Activated CD4-positive, alpha-beta T cell treated with anti-CD3 and anti-CD28 coated beads for 24 hours (primary cell): Measurements from ENCODE around the gene TSPAN14.
"Not testable (repeated sequence)": the region's sequence is repeated elsewhere in the genome, so short reads cannot be mapped to it uniquely, and the experiment has no call there.

ENCODE experiments used
- DNase-seq, 2 donors: peaks; one replicate each; pipeline ENCODE4 v3.0.0-alpha.2; 2020; ENCODE audit warnings: low read depth in 2 of 2

TSPAN14 gene

GRCh38 chr10:80542053-80542452 is 87.9 kb downstream of the TSPAN14 start:
- DNase-seq, result no peak

GRCh38 chr10:80542652-80543318 is 88.7 kb downstream of the TSPAN14 start:
- no peak for DNase-seq

- not testable (repeated sequence) for DNase-seq
These were observed 89.2 kb downstream of the TSPAN14 start for GRCh38 chr10:80543319-80543672.

DNA sequence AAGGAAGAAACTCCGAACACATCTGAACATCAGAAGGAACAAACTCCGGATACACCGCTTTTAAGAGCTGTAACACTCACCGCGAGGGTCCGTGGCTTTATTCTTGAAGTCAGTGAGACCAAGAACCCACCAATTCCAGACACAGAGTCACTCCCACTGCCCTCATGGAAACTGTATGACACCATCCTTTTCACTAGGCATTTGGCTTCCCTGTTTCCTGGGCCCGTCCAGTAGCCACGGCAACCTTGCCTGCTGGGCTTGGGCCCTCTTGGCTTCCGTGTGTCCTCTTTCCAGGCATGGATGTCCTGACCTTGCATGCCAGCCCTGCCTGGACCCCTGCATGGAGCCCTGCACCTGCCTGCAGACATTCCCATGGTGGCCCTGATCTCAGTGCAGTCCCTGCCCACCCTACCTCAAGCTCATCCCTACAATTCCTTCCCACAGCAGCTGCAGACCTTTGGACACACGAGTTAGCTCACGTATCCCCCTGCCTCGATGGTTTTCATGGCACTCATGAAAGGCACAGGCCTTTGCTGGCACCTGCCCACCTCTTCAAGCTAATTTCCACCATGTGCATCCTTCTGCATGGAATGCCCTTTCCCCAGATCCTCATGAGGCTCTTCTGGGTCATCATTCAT is 90.3 kb downstream of the TSPAN14 start:
- no peak for DNase-seq

DNA sequence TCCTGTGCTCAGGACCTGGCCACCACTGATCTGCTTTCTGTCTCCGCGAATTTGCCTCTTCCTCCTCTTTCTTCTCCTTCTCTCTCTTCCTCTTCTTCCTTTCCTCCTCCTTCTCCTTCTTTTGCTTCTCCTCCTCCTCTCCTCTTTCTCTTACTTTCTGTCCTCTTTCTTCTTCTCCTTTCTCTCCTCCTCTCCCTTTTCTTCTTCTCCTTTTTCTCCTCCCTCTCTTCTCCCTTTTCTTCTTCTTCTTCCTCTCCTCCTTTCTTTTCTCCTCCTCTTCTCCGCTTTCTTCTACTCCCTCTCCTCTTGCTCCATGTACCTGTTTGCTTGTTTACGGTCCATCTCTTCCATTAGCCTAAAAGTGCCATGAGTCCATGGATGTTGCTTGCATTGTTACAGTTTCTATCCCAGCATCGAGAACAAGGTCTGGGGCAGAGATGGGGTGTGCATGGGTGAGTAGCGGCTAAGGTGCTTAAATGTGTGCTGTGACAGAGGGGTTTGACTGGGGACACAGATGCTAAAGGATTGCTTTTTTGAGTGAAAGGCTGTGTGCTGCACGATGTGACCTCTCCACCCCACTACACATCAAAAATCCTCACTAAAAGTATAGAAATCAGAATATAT is 91.3 kb downstream of the TSPAN14 start:
- no peak for DNase-seq

DNA sequence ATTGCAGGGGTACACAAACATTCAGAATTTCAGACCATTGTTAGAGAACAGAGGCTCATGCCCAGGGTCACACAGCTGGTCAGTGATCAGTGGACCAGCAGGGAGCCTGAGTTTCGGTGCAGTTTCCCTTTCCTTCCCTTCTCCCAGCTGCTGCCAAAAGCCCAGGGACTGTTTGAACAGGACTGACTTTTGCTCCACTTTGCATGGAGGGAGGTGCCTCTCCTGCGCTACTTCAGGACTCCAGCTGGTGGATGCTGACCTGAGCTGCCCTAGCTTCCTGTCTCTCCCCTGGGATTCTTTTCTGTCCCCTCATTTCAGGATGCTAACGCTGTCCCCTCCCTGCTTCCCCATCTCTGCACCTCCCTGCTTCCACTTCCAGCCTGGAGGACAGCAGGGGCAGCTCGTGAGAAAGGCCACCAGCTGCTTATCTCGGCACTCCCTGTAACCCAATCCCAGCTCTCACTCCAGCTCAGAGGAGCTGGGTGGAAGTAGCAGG is 98.1 kb downstream of the TSPAN14 start:
- no peak for DNase-seq

DNA sequence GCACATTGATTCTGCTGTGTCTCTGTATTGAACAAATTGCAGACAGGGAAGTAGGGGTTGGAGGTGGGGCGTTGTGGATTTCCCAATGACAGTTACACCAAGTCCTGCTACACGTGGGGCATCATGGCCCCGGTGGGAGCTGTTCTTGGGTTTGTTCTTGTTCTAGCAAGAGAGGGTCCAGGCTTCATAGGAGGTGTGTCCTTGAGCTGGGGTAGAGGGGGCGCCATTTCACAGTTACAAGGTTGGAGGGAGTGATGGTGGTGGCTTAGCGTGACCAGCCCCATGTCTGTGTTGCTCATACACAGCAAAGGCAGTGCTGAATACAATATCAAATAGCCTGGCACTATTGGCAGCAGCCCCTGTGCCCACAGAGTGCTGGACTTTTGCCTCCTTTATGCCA is 99.3 kb downstream of the TSPAN14 start:
- no peak for DNase-seq

- no peak for DNase-seq
These were observed 99.9 kb downstream of the TSPAN14 start for GRCh38 chr10:80554050-80554449.

- DNase-seq, result no peak
These were observed 101.3 kb downstream of the TSPAN14 start for GRCh38 chr10:80555415-80555814.

- DNase-seq, result no peak
These were observed 107.8 kb downstream of the TSPAN14 start for GRCh38 chr10:80561950-80562349.

DNA sequence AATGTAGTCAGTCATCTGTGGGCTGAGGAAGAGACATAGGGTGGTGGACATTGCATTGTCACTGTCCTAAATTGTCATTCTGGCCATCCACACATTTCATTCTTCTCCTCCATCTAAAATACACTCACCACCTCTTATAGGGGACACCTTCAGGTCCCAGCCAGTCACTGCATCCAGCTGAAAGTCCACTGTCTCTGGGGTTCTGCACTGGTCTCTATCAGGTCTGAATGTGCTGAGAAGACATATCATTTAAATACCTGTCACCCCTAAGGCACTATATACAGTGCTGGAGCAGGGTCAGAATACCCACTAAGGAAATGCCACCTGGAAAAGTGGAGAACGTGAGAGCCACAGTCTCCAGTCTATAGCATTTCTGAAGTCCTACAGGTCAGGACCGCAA is 113.2 kb downstream of the TSPAN14 start:
- DNase-seq, result no peak

GRCh38 chr10:80569131-80569895 is 115.2 kb downstream of the TSPAN14 start:
- DNase-seq, result no peak

DNA sequence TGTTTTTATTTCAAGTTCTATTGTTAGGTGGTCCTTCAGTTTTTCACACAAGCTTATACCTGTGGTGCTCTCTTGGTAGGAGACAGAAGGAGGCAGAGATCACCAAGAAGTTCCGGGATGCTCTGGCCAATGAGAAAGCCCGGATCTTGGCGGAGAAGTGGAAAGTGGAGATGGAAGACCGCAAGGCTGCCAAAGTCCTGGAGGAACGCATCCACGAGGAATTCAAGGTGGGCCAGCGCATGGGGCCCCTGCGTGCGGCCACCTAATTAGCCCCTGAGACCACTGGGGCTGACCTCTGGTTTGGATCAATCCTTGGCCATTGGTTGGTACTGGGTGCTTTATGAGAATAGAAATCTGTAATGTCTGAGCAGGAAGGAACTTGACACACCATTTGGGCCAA is 117.2 kb downstream of the TSPAN14 start:
- no peak for DNase-seq

DNA sequence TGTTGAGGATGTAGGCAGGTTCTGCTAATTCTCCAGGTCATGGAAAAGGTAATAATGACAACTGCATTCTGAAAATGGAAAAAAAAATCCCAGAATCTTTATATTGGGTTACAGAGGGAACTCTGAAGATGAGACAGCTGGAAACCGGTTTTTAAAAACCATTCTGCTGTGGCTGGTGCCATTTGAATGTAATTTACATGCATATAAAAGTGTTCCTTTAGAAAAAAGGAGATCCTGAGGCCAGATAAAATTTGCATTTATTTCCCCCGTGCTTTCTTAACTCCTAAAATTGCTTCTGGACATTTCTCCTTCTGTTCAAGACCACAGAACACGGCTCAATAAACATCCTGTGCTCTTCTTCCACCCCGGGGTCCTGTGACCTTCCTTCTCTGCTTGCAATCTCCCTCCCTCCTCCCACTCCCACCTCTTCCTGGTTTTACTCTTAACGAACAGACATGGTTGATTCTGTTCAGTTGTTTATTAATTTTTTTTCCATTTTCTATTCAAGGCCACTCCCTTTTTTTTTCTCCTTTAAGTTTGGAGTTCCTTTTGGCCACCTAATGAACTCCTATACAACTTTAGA is 125.2 kb downstream of the TSPAN14 start:
- DNase-seq, result no peak

- DNase-seq, result no peak
These were observed 125.9 kb downstream of the TSPAN14 start for GRCh38 chr10:80579849-80580637.

DNA sequence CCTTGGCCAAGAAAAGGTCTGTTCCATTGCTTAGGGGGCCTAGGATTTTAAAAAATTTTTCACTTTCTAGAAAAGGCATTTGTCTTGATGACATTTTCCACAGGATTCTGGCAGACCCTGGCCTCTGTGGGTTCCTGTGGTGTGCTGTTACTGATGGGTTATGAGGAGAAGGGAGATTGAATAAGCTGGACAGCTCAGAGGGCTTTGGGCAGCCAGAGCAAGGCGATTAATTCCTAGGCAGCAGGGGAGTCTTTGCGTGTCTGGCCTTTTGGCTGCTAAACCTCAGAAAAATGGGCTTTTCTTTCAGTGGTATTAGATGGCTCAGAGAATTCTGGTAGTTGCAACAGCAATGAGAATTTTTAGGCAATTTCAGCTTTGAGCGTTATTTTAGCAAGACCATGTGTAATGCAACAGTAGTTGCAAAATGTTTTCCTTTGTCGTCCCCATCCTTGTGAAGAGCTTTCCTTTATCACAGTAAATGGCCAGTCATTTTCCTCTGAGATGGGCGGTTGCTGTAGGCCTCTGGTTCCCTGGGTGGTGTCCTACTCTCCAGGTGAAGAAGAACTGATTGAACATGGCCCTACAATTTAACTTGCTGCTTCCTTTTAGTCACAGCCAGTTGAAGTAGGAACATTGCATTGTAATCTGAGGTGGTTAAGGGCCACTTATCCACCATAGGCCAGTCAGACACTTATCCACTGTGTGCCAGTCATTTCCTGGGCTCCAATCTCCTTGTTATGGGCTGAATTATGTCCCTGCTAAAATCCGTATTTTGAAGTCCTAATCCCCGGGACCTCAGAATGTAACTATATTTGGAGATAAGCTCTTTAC is 126.7 kb downstream of the TSPAN14 start:
- no peak for DNase-seq

GRCh38 chr10:80581469-80581835 is 127.3 kb downstream of the TSPAN14 start:
- DNase-seq, result no peak

DNA sequence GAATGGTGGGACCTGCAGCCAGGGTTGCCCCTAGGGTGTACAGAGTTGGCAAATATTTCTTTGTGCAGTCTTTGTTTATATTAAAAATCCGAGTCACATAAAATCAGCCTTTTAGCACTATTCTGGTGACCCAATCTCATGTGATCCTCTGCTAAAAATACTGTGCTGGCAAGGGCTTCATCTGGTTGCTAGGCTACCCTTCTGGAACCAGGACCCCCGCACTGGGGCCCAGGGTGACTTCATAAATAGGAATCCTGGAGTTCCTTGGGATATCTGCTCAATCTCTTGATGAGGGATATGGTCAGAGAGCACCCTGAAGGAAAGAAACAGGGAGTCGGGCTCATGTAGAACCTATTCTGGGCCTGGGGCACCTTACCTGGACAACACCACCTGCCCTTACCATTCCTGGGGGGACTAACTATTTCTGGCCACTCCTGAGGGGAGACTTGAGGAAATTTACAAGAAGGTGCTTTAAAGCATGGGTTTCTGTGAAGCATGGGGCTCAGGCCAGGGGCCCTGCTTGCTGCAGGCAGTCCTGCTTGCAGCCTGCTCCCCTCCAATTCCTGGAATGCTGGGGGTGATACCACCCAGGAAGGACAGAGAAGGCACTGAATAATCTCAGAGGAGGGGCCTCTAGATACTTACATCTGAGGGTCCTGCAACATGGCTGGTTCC is 128.3 kb downstream of the TSPAN14 start:
- no peak for DNase-seq
